ENCODE results near the gene SDC1.

DNA sequence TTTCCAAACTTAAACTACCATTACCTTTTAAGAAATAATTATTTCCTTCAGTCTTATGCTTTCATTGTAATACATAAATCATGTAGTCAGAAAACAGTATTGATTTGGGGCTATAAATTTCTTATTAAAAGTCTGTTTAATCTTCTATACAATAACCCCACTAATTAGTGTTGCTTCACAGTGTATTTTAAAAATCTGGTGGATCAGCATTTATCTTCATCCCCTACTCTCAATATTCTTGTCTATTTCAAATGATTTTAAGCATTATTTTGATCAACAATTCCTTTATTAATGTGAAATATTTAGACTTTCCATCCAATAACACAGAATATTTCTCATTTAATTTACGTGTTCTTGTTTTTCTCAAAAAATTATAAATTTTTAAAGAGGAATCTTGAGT lies 32.5 kb upstream of the SDC1 start:
- no peak for TF ChIP-seq EZH2 (IDR thresholded peaks at IDR 0.05)
- no peak for TF ChIP-seq POLR2AphosphoS5 (IDR thresholded peaks at IDR 0.05; ENCODE audit: borderline replicate concordance, low read depth, low read length)
- TF ChIP-seq FOXP2 (optimal IDR thresholded peaks at IDR 0.05; ENCODE audit: control extremely low read depth, extremely low read length, insufficient read depth), result no peak

Measured in SK-N-MC (cell line).